HL-60/S4 treated with retinoic acid at 250 ng/mL for 4 days and 3 days (cell line): ENCODE measurements around the gene VGLL1.

Experiments
- in situ Hi-C: fragments of 300-500 bp; cut with MboI; formaldehyde crosslinking; loops from 2 replicates; pipeline ENCODE4 v1.7.0; 2022; ENCODE audit warnings: low sequenced_read_pairs

The VGLL1 gene

GRCh38 chrX:136549226-136549625 lies 17.2 kb downstream of the VGLL1 start:
- in situ Hi-C loops, result no loop called here

- in situ Hi-C loops, result no loop called here
Measured at GRCh38 chrX:136551410-136551809, 19.4 kb downstream of the VGLL1 start.

- in situ Hi-C loops, result no loop called here
Measured at GRCh38 chrX:136555694-136556093, 23.7 kb downstream of the VGLL1 start.

- in situ Hi-C loops, result no loop called here
Measured at GRCh38 chrX:136572030-136572429, 40.0 kb downstream of the VGLL1 start.

GRCh38 chrX:136574548-136574947 lies 42.5 kb downstream of the VGLL1 start:
- in situ Hi-C loops, result no loop called here

GRCh38 chrX:136577552-136577951 lies 45.5 kb downstream of the VGLL1 start:
- in situ Hi-C loops, result no loop called here

- in situ Hi-C loops, result no loop called here
Measured at GRCh38 chrX:136580316-136580715, 48.3 kb downstream of the VGLL1 start.

- in situ Hi-C loops, result no loop called here
Measured at GRCh38 chrX:136582624-136583023, 50.6 kb downstream of the VGLL1 start.

- in situ Hi-C loops, result no loop called here
Measured at GRCh38 chrX:136584545-136584944, 52.5 kb downstream of the VGLL1 start.

- in situ Hi-C loops, result no loop called here
Measured at GRCh38 chrX:136585262-136585661, 53.2 kb downstream of the VGLL1 start.

- in situ Hi-C loops, result no loop called here
Measured at GRCh38 chrX:136585960-136586359, 53.9 kb downstream of the VGLL1 start.

GRCh38 chrX:136586386-136586785 lies 54.4 kb downstream of the VGLL1 start:
- in situ Hi-C loops, result no loop called here

- in situ Hi-C loops, result no loop called here
Measured at GRCh38 chrX:136587532-136587931, 55.5 kb downstream of the VGLL1 start.

GRCh38 chrX:136588036-136588435 lies 56.0 kb downstream of the VGLL1 start:
- in situ Hi-C loops, result no loop called here

- in situ Hi-C loops, result no loop called here
Measured at GRCh38 chrX:136589966-136590365, 58.0 kb downstream of the VGLL1 start.

- in situ Hi-C loops, result no loop called here
Measured at GRCh38 chrX:136597356-136597755, 65.3 kb downstream of the VGLL1 start.

GRCh38 chrX:136597954-136598353 lies 65.9 kb downstream of the VGLL1 start:
- in situ Hi-C loops, result no loop called here

GRCh38 chrX:136598631-136599030 lies 66.6 kb downstream of the VGLL1 start:
- in situ Hi-C loops, result no loop called here

GRCh38 chrX:136600059-136600458 lies 68.0 kb downstream of the VGLL1 start:
- in situ Hi-C loops, result no loop called here
